HEK293T (cell line): ENCODE data around the gene PPIL1.
A peak's percentile ranks its signal among the peaks of the same experiment; 100 is the strongest.

Experiments used
- CTCF ChIA-PET: fragments of 350-600 bp; formaldehyde crosslinking; extraction: SDS; loops from one replicate; lab custom pipeline; 2021; ENCODE audit warnings: antibody characterized with exemption, inconsistent platforms; lab: Yijun Ruan, JAX
- POLR2A ChIA-PET: fragments of 350-600 bp; formaldehyde crosslinking; extraction: SDS; loops from one replicate; lab custom pipeline; 2020; ENCODE audit warnings: antibody characterized with exemption, inconsistent platforms; lab: Yijun Ruan, JAX
- DNase-seq: peaks from one replicate; pipeline ENCODE4 v3.0.0; 2012; ENCODE audit warnings: mixed read lengths; ENCODE audit errors: extremely low spot score
- ARNT ChIP-seq: fragments of 450-650 bp; IDR thresholded peaks from 2 replicates; pipeline ENCODE4 v1.6.1; 2017; ENCODE audit warnings: mild to moderate bottlenecking
- BHLHE40 ChIP-seq: fragments of 450-650 bp; IDR thresholded peaks from 2 replicates; pipeline ENCODE4 v1.6.1; 2016; ENCODE audit warnings: mild to moderate bottlenecking, moderate library complexity, borderline replicate concordance
- CTBP1 ChIP-seq: fragments of 450-650 bp; IDR thresholded peaks from 2 replicates; pipeline ENCODE4 v1.6.1; 2016; ENCODE audit warnings: borderline replicate concordance
- ELF4 ChIP-seq: fragments of 450-650 bp; IDR thresholded peaks from 2 replicates; pipeline ENCODE4 v1.6.1; 2017; ENCODE audit warnings: antibody characterized with exemption
- FOXA1 ChIP-seq: fragments of 450-650 bp; IDR thresholded peaks from 2 replicates; pipeline ENCODE4 v1.6.1; 2016; ENCODE audit warnings: mild to moderate bottlenecking
- FOXK2 ChIP-seq: fragments of 450-650 bp; IDR thresholded peaks from 2 replicates; pipeline ENCODE4 v1.6.1; 2016; ENCODE audit warnings: mild to moderate bottlenecking
- FOXM1 ChIP-seq: fragments of 450-650 bp; IDR thresholded peaks from 2 replicates; pipeline ENCODE4 v1.6.1; 2017; ENCODE audit warnings: mild to moderate bottlenecking, borderline replicate concordance
- HDGF ChIP-seq: fragments of 450-650 bp; IDR thresholded peaks from 2 replicates; pipeline ENCODE4 v1.6.1; 2017; ENCODE audit warnings: antibody characterized with exemption, borderline replicate concordance
- L3MBTL2 ChIP-seq: fragments of 450-650 bp; conservative IDR thresholded peaks from 2 replicates; pipeline ENCODE4 v1.6.1; 2016; ENCODE audit warnings: mild to moderate bottlenecking
- LEF1 ChIP-seq: fragments of 450-650 bp; IDR thresholded peaks from 2 replicates; pipeline ENCODE4 v1.6.1; 2017; ENCODE audit warnings: mild to moderate bottlenecking, borderline replicate concordance
- NFRKB ChIP-seq: fragments of 450-650 bp; IDR thresholded peaks from 2 replicates; pipeline ENCODE4 v1.6.1; 2016; ENCODE audit warnings: mild to moderate bottlenecking, moderate library complexity
- SP1 ChIP-seq: fragments of 450-650 bp; IDR thresholded peaks from 2 replicates; pipeline ENCODE4 v1.6.1; 2017
- SUZ12 ChIP-seq: fragments of 450-650 bp; IDR thresholded peaks from 2 replicates; pipeline ENCODE4 v1.6.1; 2016; ENCODE audit warnings: mild to moderate bottlenecking
- TARDBP ChIP-seq: fragments of 450-650 bp; IDR thresholded peaks from 2 replicates; pipeline ENCODE4 v1.6.1; 2016
- ZNF384 ChIP-seq: fragments of 450-650 bp; IDR thresholded peaks from 2 replicates; pipeline ENCODE4 v1.6.1; 2016
- TF ChIP-seq, protein P1 (sequence below): fragments of 450-650 bp; IDR thresholded peaks from 2 replicates; pipeline ENCODE4 v1.6.1; 2016

Gene PPIL1

DNA sequence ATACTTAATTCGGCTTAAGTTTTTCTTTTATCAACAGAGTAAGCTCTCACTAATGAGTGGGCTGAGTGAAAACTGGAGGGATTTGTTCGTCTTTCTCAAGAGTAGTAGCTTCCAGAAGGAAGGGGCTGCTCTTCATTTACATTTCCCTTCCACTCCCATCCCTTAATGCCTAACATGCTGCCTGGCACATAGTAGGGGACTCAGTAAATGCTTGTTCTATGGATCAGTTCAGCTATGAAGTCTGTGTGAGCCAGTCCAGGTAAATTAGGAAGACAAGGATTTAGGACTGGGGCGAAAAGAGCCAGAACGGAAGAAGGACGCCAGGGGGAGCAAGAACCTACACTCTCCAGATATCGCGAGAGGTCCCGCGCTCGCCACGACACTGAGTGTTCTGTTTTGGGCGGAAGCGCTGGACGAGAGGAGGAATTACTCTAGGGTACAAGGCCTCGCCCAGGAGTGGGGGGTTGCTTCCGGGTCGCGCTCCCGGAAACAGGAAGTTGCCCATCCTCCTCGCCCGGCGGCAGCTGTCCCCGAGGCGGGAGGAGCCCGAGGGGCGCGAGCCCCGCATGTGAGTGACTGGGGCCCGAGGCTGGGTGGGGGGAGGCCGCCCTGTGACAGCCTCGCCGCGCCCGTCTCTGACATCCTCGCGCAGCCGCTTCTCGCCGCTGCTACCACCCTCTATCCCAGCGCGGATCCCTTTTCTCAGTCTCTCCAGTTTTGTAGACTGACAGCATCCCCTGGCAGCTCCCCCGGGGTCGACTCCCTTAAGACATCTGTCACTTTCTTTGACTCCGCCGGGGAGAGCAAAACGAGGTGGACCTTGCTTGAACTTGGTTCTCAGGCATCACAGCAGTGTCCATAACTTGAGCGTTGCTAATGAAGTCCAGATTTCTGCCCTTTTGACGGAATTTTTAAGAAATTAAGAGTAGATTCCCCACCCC lies 11.1 kb upstream of the PPIL1 start, which contains the start of gene C6orf89:
TSS of gene C6orf89 (plus strand) at position 492 of the 941 bp plus-strand sequence. CDS start 13,493 bp downstream, outside the sequence.
- peak; percentile 93 for DNase-seq
- TF ChIP-seq CTBP1 (peak; percentile 12; the same call in 1 of the 2 replicates), ZNF384 (no peak), SUZ12 (no peak), HDGF (no peak), FOXA1 (no peak), FOXM1 (no peak), TARDBP (no peak), LEF1 (no peak), ARNT (no peak), L3MBTL2 (peak; percentile 80), ELF4 (peak; percentile 93), SP1 (peak; percentile 15; the same call in 1 of the 2 replicates), BHLHE40 (no peak), NFRKB (no peak), FOXK2 (no peak)
- TF ChIP-seq, protein P1, sequence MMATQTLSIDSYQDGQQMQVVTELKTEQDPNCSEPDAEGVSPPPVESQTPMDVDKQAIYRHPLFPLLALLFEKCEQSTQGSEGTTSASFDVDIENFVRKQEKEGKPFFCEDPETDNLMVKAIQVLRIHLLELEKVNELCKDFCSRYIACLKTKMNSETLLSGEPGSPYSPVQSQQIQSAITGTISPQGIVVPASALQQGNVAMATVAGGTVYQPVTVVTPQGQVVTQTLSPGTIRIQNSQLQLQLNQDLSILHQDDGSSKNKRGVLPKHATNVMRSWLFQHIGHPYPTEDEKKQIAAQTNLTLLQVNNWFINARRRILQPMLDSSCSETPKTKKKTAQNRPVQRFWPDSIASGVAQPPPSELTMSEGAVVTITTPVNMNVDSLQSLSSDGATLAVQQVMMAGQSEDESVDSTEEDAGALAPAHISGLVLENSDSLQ: peak; percentile 85
- ChIA-PET CTCF (interaction anchor here (0.7 to 1.8 kb wide), 5 partner anchors 10 to 132 kb away, joined by 3 to 16 read pairs (median 5); partner anchors contain the start of gene PPIL1), POLR2A (interaction anchor here (0.7 to 4.9 kb wide), 4 partner anchors 11 to 127 kb away, joined by 3 to 70 read pairs (median 6); partner anchors contain the start of genes MTCH1 and PPIL1)

- ChIA-PET CTCF (interaction anchor here (1.2 to 1.8 kb wide), 3 partner anchors 9 to 133 kb away, joined by 5 to 16 read pairs (median 13); partner anchors contain the start of gene PPIL1), POLR2A (interaction anchor here (1.5 to 4.9 kb wide), 2 partner anchors 10 to 64 kb away, joined by 3 to 70 read pairs; partner anchors contain the start of gene PPIL1)
- TF ChIP-seq SP1 (no peak), ELF4 (no peak), ARNT (no peak), CTBP1 (no peak), LEF1 (no peak), FOXA1 (no peak), BHLHE40 (no peak), TARDBP (no peak), FOXM1 (no peak), HDGF (no peak), SUZ12 (no peak), FOXK2 (no peak), ZNF384 (no peak), NFRKB (no peak), L3MBTL2 (no peak)
- TF ChIP-seq, protein P1: no peak
- no peak for DNase-seq
These were observed 10.0 kb upstream of the PPIL1 start for GRCh38 chr6:36884610-36885009.

- TF ChIP-seq TARDBP: no peak
- TF ChIP-seq LEF1: no peak
- TF ChIP-seq NFRKB: no peak
- TF ChIP-seq, protein P1: no peak
- no peak for TF ChIP-seq HDGF
- TF ChIP-seq BHLHE40: no peak
- TF ChIP-seq FOXA1: no peak
- no peak for TF ChIP-seq FOXK2
- TF ChIP-seq ARNT: no peak
- no peak for TF ChIP-seq ZNF384
- TF ChIP-seq CTBP1: no peak
- no peak for TF ChIP-seq SP1
- ChIA-PET CTCF (interaction anchor here (1.0 to 2.7 kb wide), 5 partner anchors 10 to 143 kb away, joined by 3 to 13 read pairs (median 9); partner anchors contain the start of gene C6orf89), POLR2A (interaction anchor here (0.7 to 4.1 kb wide), 24 partner anchors 10 to 558 kb away, joined by 3 to 70 read pairs (median 4); partner anchors contain the start of genes C6orf89, CMTR1 and MTCH1)
- DNase-seq: no peak
These were observed 639 bp upstream of the PPIL1 start for GRCh38 chr6:36875250-36875633.

GRCh38 chr6:36873612-36874442 lies 776 bp downstream of the PPIL1 start:
- no peak for TF ChIP-seq FOXK2
- TF ChIP-seq, protein P1: no peak
- TF ChIP-seq FOXM1: no peak
- TF ChIP-seq HDGF: no peak
- TF ChIP-seq SUZ12: no peak
- TF ChIP-seq CTBP1: no peak
- TF ChIP-seq LEF1: no peak
- TF ChIP-seq L3MBTL2: no peak
- no peak for TF ChIP-seq ARNT
- TF ChIP-seq NFRKB: no peak
- TF ChIP-seq ELF4: no peak
- TF ChIP-seq ZNF384: no peak
- no peak for TF ChIP-seq TARDBP
- TF ChIP-seq SP1: no peak
- no peak for TF ChIP-seq FOXA1
- no peak for TF ChIP-seq BHLHE40
- ChIA-PET CTCF (interaction anchor here (0.6 to 2.7 kb wide), 8 partner anchors 9 to 426 kb away, joined by 3 to 13 read pairs (median 6); partner anchors contain the start of gene C6orf89), POLR2A (interaction anchor here (0.5 to 4.1 kb wide), 18 partner anchors 9 to 560 kb away, joined by 3 to 70 read pairs (median 6); partner anchors contain the start of genes C6orf89, CMTR1 and MTCH1)
- no peak for DNase-seq
